Lower lobe of right lung (tissue), 2 donors: ENCODE data around the gene GPR55. TPM values are rescaled to one million over a fixed set of nuclear protein-coding genes. Genes with fewer than 3 reads are reported as not detected.

Source experiments
- ATAC-seq, 2 donors: fragments of 200-7000 bp; cut with Tn5 transposase; one replicate each; pipeline ENCODE4 v1.9.1; 2020 to 2022; ENCODE audit warnings: mild to moderate bottlenecking in 2 of 2, moderate library complexity in 2 of 2
- DNase-seq: peaks from one replicate; pipeline ENCODE4 v3.0.0-alpha.2; 2020
- H3K27ac ChIP-seq: fragments of 200-600 bp; one replicate; pipeline ENCODE4 v1.8.0; 2022
- H3K27me3 ChIP-seq: fragments of 200-600 bp; one replicate; pipeline ENCODE4 v1.8.0; 2022; ENCODE audit warnings: low read depth
- H3K36me3 ChIP-seq: fragments of 200-600 bp; one replicate; pipeline ENCODE4 v1.8.0; 2022; ENCODE audit warnings: mild to moderate bottlenecking
- H3K4me1 ChIP-seq: fragments of 200-600 bp; one replicate; pipeline ENCODE4 v1.8.0; 2022
- H3K4me3 ChIP-seq: fragments of 200-600 bp; one replicate; pipeline ENCODE4 v1.8.0; 2022; ENCODE audit warnings: mild to moderate bottlenecking
- H3K9me3 ChIP-seq: fragments of 200-600 bp; one replicate; pipeline ENCODE4 v1.8.0; 2022
- CTCF ChIP-seq: fragments of 200-600 bp; IDR thresholded peaks from one replicate; pipeline ENCODE4 v1.8.0; 2022; ENCODE audit warnings: antibody characterized with exemption, mild to moderate bottlenecking
- intact Hi-C: fragments of 100-400 bp; cut with DNase I; formaldehyde crosslinking; loops from one replicate; pipeline ENCODE4 v1.11.0; 2022
- total RNA-seq: library from RNA; stranded (reverse); fragmentation: NEBNext Ultra II Directional; extraction: Animal tissue kit (Norgen Biotek cat#: 25700); gene quantifications from one replicate; pipeline ENCODE4 v1.2.1, GENCODE V29; 2021
- donor health status: DM: no; HTN: yes; CAD: no; lungs with severe emphysema.

The GPR55 gene
- total RNA-seq, 1 donor from 2014 or later, result 0.74 TPM

- ATAC-seq (no peak), DNase-seq (no peak)
- H3K27ac ChIP-seq, result no peak overlapping the region
- intact Hi-C loops, result no loop called here
- H3K27me3 ChIP-seq, result no peaks in the 10 kb centered on the region
- no peak overlapping the region for H3K4me3 ChIP-seq
- peaks cover 7% of the 10 kb centered on the region for H3K36me3 ChIP-seq
- H3K4me1 ChIP-seq, result no peaks in the 10 kb centered on the region
- H3K9me3 ChIP-seq, result no peaks in the 10 kb centered on the region
- no peak for TF ChIP-seq CTCF
Observed at GRCh38 chr2:230878599-230879188, 46.3 kb downstream of the GPR55 start.

GRCh38 chr2:230877759-230878598 is 47.1 kb downstream of the GPR55 start:
- no peak overlapping the region for H3K4me3 ChIP-seq
- H3K27me3 ChIP-seq, result no peaks in the 10 kb centered on the region
- peaks cover 7% of the 10 kb centered on the region for H3K36me3 ChIP-seq
- H3K27ac ChIP-seq, result no peak overlapping the region
- TF ChIP-seq CTCF, result no peak
- intact Hi-C loops, result no loop called here
- H3K9me3 ChIP-seq, result no peaks in the 10 kb centered on the region
- DNase-seq, result no peak
- H3K4me1 ChIP-seq, result no peaks in the 10 kb centered on the region
- ATAC-seq, result peak; percentile 27 to 41

GRCh38 chr2:230877116-230877758 is 47.8 kb downstream of the GPR55 start:
- intact Hi-C loops, result no loop called here
- DNase-seq (no peak), ATAC-seq (peak in 1 of 2 donors; percentile 14)
- H3K36me3 ChIP-seq, result peaks cover 7% of the 10 kb centered on the region
- no peaks in the 10 kb centered on the region for H3K27me3 ChIP-seq
- no peak for TF ChIP-seq CTCF
- H3K4me3 ChIP-seq, result no peak overlapping the region
- H3K27ac ChIP-seq, result no peak overlapping the region
- no peaks in the 10 kb centered on the region for H3K9me3 ChIP-seq
- no peaks in the 10 kb centered on the region for H3K4me1 ChIP-seq

- no peak for TF ChIP-seq CTCF
- no peak for ATAC-seq
- Histone ChIP-seq H3K27me3 (no peaks in the 10 kb centered on the region), H3K27ac (no peak overlapping the region), H3K4me3 (no peak overlapping the region), H3K4me1 (peaks cover 11% of the 10 kb centered on the region), H3K9me3 (no peaks in the 10 kb centered on the region), H3K36me3 (peaks cover 7% of the 10 kb centered on the region)
- DNase-seq, result no peak
- intact Hi-C loops, result no loop called here
Observed at GRCh38 chr2:230875347-230876315, 49.4 kb downstream of the GPR55 start.

GRCh38 chr2:230874876-230875275 is 50.2 kb downstream of the GPR55 start:
- no peak for TF ChIP-seq CTCF
- Histone ChIP-seq H3K4me3 (no peak overlapping the region), H3K27ac (no peak overlapping the region), H3K9me3 (no peaks in the 10 kb centered on the region), H3K36me3 (peaks cover 7% of the 10 kb centered on the region), H3K27me3 (no peaks in the 10 kb centered on the region), H3K4me1 (peaks cover 17% of the 10 kb centered on the region)
- ATAC-seq (no peak), DNase-seq (no peak)
- intact Hi-C loops, result no loop called here
